GM12878 (cell line): Measurements from ENCODE around the gene PARG. TPM values are rescaled to one million over a fixed set of nuclear protein-coding genes. Genes with fewer than 3 reads are reported as not detected.

Source experiments
- BHLHE40 ChIP-seq, 2 experiments: fragments of 450-650 bp in 1 of 2; IDR thresholded peaks; 2 replicates each; pipeline ENCODE4 v1.6.1; 2011 to 2017; ENCODE audit warnings: low read depth in 2 of 2, borderline replicate concordance in 1 of 2, improper control_type of control experiment in 1 of 2, low read length in 1 of 2, mild to moderate bottlenecking in 1 of 2
- CREB1 ChIP-seq: IDR thresholded peaks from 2 replicates; pipeline ENCODE4 v1.6.1; 2012; ENCODE audit warnings: low read depth, mild to moderate bottlenecking, inconsistent platforms
- CREM ChIP-seq: IDR thresholded peaks from 2 replicates; pipeline ENCODE4 v1.6.1; 2014; ENCODE audit warnings: antibody characterized with exemption, low read depth
- E4F1 ChIP-seq: fragments of 450-650 bp; IDR thresholded peaks from 2 replicates; pipeline ENCODE4 v1.6.1; 2018; ENCODE audit warnings: borderline replicate concordance, mild to moderate bottlenecking; ENCODE audit not compliant: partially characterized antibody
- EGR1 ChIP-seq, 2 experiments: IDR thresholded peaks; 1 replicate in 1 of 2; 2 replicates in 1 of 2; pipeline ENCODE4 v1.6.1; 2011 to 2012; ENCODE audit warnings: low read depth in 2 of 2, low read length in 2 of 2, borderline replicate concordance in 1 of 2, mild to moderate bottlenecking in 1 of 2, moderate library complexity in 1 of 2
- KLF5 ChIP-seq: fragments of 450-650 bp; IDR thresholded peaks from 2 replicates; pipeline ENCODE4 v1.6.1; 2014; ENCODE audit warnings: mild to moderate bottlenecking; ENCODE audit not compliant: partially characterized antibody
- NBN ChIP-seq: fragments of 450-650 bp; IDR thresholded peaks from 2 replicates; pipeline ENCODE4 v1.6.1; 2016
- POLR2AphosphoS5 ChIP-seq: IDR thresholded peaks from 2 replicates; pipeline ENCODE4 v1.6.1; 2011; ENCODE audit warnings: mild to moderate bottlenecking, low read length, inconsistent platforms
- RELA ChIP-seq: fragments of 450-650 bp; IDR thresholded peaks from 2 replicates; pipeline ENCODE4 v1.8.0; 2014; ENCODE audit warnings: borderline replicate concordance; ENCODE audit not compliant: partially characterized antibody
- RUNX3 ChIP-seq: IDR thresholded peaks from 2 replicates; pipeline ENCODE4 v1.6.1; 2012; ENCODE audit warnings: low read length, inconsistent platforms
- SIX5 ChIP-seq: IDR thresholded peaks from 2 replicates; pipeline ENCODE4 v1.6.1; 2011; ENCODE audit warnings: mild to moderate bottlenecking, low read depth, low read length, moderate library complexity; ENCODE audit not compliant: severe bottlenecking
- SMAD5 ChIP-seq: IDR thresholded peaks from 2 replicates; pipeline ENCODE4 v1.6.1; 2016; ENCODE audit warnings: antibody characterized with exemption, low read depth
- polyA plus RNA-seq, 11 experiments: library from polyadenylated mRNA; depleted of rRNA in 4 of 11; unstranded in 6 of 11; stranded (reverse) in 5 of 11; fragments of >200 nt; fragmentation: Nextera tagmentation in 4 of 11; fragmentation: Illumina TruSeq in 1 of 11; extraction: Ambion mirVana in 4 of 11; extraction: Trizol in 1 of 11; gene quantifications; 1 replicate in 1 of 11; 2 replicates in 10 of 11; pipeline versions ENCODE4 v1.2.1 to v1.2.3, GENCODE V29; 2011 to 2016; ENCODE audit warnings: inconsistent platforms in 2 of 11, missing spikeins in 2 of 11, low read depth in 1 of 11
- total RNA-seq, 4 experiments: library from RNA; depleted of rRNA in 3 of 4; stranded (reverse); fragments of >200 nt in 3 of 4; fragmentation: Illumina TruSeq in 1 of 4; extraction: Trizol in 1 of 4; gene quantifications; 2 replicates each; pipeline versions ENCODE4 v1.2.1 to v1.2.3, GENCODE V29; 2013 to 2021
- TF ChIP-seq, protein P1 (sequence below): fragments of 450-650 bp; IDR thresholded peaks from 2 replicates; pipeline ENCODE4 v1.6.1; 2016; ENCODE audit warnings: mild to moderate bottlenecking, moderate library complexity, borderline replicate concordance
- TF ChIP-seq, protein P2 (sequence below): IDR thresholded peaks from 2 replicates; pipeline ENCODE4 v1.6.1; 2012; ENCODE audit warnings: low read depth, low read length, improper control_type of control experiment
- TF ChIP-seq, protein P3 (sequence below): fragments of 450-650 bp; IDR thresholded peaks from 2 replicates; pipeline ENCODE4 v1.6.1; 2016; ENCODE audit warnings: mild to moderate bottlenecking
- TF ChIP-seq, protein P4 (sequence below): fragments of 450-650 bp; IDR thresholded peaks from 2 replicates; pipeline ENCODE4 v1.6.1; 2014; ENCODE audit warnings: mild to moderate bottlenecking
- TF ChIP-seq, protein P5 (sequence below): fragments of 450-650 bp; IDR thresholded peaks from 2 replicates; pipeline ENCODE4 v1.6.1; 2017; ENCODE audit warnings: low read depth, mild to moderate bottlenecking, moderate library complexity

The PARG gene
- total and polyA plus RNA-seq, 10 of the 15 experiments (the other 5 are each of a cell fraction or from before 2014, with no cell fraction given) = 4.8 to 35.4 (median 21.9) TPM

DNA sequence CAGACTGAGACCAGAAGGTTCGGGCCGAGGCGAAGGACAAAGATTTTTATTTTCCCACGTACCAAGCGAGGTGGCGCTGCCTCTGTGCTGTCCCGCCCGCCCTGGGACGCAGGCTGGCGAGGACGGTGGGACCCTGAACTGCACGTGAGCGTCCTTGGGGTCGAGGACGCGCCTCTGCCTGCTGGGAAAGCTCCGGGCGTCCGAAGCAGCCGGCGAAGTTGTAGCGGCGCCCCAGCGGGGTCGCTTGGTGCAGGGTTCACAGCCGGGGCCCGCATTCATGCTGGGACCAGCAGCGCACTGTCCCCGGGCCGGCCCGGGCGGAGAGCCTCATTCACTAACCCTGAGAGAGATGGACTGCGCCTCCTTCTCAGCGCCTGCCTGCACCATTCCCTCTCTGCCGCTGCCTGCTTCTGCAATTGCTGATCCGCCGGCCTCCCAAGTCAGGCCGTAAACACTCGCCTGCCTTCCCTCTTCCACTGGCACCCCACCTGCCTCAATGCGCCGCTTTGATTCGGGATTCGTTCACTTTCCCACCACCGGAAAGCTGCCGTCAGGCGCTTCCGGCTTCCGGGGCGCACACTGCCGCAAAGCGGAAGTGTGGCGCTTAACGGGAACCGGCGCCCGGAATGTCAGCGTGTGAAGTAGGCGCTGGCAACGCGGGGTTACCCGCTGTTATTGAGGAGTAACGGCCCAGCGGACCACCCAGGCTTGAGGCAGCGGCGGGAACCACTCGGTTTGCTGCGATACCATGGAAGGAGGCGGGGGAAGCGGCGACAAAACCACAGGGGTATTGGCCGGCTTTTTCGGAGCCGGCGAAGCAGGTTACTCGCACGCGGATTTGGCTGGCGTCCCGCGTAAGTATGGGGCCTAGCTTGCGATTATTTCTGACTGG is at the start of gene PARG, which contains the start of gene TIMM23B (continued):
- TF ChIP-seq, protein P1, sequence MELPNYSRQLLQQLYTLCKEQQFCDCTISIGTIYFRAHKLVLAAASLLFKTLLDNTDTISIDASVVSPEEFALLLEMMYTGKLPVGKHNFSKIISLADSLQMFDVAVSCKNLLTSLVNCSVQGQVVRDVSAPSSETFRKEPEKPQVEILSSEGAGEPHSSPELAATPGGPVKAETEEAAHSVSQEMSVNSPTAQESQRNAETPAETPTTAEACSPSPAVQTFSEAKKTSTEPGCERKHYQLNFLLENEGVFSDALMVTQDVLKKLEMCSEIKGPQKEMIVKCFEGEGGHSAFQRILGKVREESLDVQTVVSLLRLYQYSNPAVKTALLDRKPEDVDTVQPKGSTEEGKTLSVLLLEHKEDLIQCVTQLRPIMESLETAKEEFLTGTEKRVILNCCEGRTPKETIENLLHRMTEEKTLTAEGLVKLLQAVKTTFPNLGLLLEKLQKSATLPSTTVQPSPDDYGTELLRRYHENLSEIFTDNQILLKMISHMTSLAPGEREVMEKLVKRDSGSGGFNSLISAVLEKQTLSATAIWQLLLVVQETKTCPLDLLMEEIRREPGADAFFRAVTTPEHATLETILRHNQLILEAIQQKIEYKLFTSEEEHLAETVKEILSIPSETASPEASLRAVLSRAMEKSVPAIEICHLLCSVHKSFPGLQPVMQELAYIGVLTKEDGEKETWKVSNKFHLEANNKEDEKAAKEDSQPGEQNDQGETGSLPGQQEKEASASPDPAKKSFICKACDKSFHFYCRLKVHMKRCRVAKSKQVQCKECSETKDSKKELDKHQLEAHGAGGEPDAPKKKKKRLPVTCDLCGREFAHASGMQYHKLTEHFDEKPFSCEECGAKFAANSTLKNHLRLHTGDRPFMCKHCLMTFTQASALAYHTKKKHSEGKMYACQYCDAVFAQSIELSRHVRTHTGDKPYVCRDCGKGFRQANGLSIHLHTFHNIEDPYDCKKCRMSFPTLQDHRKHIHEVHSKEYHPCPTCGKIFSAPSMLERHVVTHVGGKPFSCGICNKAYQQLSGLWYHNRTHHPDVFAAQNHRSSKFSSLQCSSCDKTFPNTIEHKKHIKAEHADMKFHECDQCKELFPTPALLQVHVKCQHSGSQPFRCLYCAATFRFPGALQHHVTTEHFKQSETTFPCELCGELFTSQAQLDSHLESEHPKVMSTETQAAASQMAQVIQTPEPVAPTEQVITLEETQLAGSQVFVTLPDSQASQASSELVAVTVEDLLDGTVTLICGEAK = peak; percentile 94
- TF ChIP-seq, protein P2, sequence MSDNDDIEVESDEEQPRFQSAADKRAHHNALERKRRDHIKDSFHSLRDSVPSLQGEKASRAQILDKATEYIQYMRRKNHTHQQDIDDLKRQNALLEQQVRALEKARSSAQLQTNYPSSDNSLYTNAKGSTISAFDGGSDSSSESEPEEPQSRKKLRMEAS = peak; percentile 57
- TF ChIP-seq E4F1 (peak; percentile 99), EGR1 (IDR thresholded peaks at IDR 0.05; ENCODE audit: borderline replicate concordance in 1 of 2, low read depth in 2 of 2, low read length in 2 of 2) (peak in 1 of 2 experiments; percentile 27; a peak in 1 of 3 replicates), CREB1 (peak; percentile 47), KLF5 (peak; percentile 18), NBN (0 out of 2 replicates have a peak, but pooled peaks have one; percentile 51), POLR2AphosphoS5 (peak; percentile 79), SMAD5 (peak; percentile 53; the same call in 1 of the 2 replicates), RUNX3 (peak; percentile 48), SIX5 (peak; percentile 18), RELA (peak; percentile 66), CREM (peak; percentile 65; the same call in 1 of the 2 replicates), BHLHE40 (IDR thresholded peaks at IDR 0.05; ENCODE audit: borderline replicate concordance in 1 of 2, low read depth in 2 of 2, low read length in 1 of 2) (peak in 1 of 2 experiments; percentile 51; a peak in 2 of 4 replicates)
- TF ChIP-seq, protein P3, sequence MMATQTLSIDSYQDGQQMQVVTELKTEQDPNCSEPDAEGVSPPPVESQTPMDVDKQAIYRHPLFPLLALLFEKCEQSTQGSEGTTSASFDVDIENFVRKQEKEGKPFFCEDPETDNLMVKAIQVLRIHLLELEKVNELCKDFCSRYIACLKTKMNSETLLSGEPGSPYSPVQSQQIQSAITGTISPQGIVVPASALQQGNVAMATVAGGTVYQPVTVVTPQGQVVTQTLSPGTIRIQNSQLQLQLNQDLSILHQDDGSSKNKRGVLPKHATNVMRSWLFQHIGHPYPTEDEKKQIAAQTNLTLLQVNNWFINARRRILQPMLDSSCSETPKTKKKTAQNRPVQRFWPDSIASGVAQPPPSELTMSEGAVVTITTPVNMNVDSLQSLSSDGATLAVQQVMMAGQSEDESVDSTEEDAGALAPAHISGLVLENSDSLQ = peak; percentile 11; the same call in 1 of the 2 replicates
- TF ChIP-seq, protein P4, sequence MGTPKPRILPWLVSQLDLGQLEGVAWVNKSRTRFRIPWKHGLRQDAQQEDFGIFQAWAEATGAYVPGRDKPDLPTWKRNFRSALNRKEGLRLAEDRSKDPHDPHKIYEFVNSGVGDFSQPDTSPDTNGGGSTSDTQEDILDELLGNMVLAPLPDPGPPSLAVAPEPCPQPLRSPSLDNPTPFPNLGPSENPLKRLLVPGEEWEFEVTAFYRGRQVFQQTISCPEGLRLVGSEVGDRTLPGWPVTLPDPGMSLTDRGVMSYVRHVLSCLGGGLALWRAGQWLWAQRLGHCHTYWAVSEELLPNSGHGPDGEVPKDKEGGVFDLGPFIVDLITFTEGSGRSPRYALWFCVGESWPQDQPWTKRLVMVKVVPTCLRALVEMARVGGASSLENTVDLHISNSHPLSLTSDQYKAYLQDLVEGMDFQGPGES = 0 out of 2 replicates have a peak, but pooled peaks have one; percentile 11
- TF ChIP-seq, protein P5, sequence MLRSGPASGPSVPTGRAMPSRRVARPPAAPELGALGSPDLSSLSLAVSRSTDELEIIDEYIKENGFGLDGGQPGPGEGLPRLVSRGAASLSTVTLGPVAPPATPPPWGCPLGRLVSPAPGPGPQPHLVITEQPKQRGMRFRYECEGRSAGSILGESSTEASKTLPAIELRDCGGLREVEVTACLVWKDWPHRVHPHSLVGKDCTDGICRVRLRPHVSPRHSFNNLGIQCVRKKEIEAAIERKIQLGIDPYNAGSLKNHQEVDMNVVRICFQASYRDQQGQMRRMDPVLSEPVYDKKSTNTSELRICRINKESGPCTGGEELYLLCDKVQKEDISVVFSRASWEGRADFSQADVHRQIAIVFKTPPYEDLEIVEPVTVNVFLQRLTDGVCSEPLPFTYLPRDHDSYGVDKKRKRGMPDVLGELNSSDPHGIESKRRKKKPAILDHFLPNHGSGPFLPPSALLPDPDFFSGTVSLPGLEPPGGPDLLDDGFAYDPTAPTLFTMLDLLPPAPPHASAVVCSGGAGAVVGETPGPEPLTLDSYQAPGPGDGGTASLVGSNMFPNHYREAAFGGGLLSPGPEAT = peak; percentile 76
